DOHH2 (cell line): ENCODE results near the gene SPDYE8.
"Not testable (repeated sequence)": the region's sequence is repeated elsewhere in the genome, so short reads cannot be mapped to it uniquely, and the experiment has no call there.

Experiments
- CTCF ChIP-seq: fragments of 200-600 bp; sonication (generic); IDR thresholded peaks from one replicate; pipeline ENCODE4 v1.5.1; 2014; ENCODE audit warnings: antibody characterized with exemption, mild to moderate bottlenecking, low read depth, low read length; ENCODE audit not compliant: poor library complexity, severe bottlenecking
- EZH2phosphoT487 ChIP-seq: fragments of 200-600 bp; sonication (generic); IDR thresholded peaks from 2 replicates; pipeline ENCODE4 v1.6.1; 2017; ENCODE audit warnings: borderline replicate concordance, mild to moderate bottlenecking, antibody characterized with exemption, low read length, moderate library complexity, mixed read lengths

DNA sequence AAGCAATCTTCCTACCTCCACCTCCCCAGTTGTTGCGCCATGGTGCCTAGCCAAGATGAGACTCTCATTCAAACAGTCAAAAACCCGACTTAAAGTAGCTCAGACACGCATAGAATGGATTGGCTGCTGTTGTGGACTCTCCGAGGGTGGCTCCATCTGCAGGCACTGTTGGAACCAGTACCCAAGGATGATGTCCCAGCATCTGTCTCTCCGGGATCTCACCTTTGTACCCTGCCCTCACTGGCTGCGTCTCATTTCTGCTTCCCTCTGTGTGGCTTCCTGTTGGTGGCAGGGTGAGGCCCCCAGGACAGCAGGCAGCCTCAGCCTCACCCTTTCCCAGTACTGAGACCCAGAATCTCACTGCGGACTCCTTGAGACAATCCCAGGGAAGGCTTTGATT is 54.8 kb downstream of the SPDYE8 start:
- not testable (repeated sequence) for TF ChIP-seq CTCF, EZH2phosphoT487
